22Rv1 (cell line): ENCODE data around the gene CCDC149.

Experiments used
- CTCF ChIP-seq: fragments of 450-650 bp; IDR thresholded peaks from 2 replicates; pipeline ENCODE4 v1.5.1; 2017; ENCODE audit warnings: mild to moderate bottlenecking
- ZFX ChIP-seq: fragments of 450-650 bp; IDR thresholded peaks from 2 replicates; pipeline ENCODE4 v1.6.1; 2017; ENCODE audit warnings: antibody characterized with exemption, borderline replicate concordance

- TF ChIP-seq CTCF (no peak), ZFX (no peak)
These were observed 15.2 kb downstream of the CCDC149 start for GRCh38 chr4:24897639-24898038.
